GM18498 (cell line): ENCODE data around the gene IFT20.

Experiments used
- ATAC-seq: cut with Tn5 transposase; IDR thresholded peaks from one replicate; pipeline ENCODE4 v1.9.1; 2021; ENCODE audit warnings: mild to moderate bottlenecking, moderate library complexity; ENCODE audit not compliant: unreplicated experiment

IFT20 gene

DNA sequence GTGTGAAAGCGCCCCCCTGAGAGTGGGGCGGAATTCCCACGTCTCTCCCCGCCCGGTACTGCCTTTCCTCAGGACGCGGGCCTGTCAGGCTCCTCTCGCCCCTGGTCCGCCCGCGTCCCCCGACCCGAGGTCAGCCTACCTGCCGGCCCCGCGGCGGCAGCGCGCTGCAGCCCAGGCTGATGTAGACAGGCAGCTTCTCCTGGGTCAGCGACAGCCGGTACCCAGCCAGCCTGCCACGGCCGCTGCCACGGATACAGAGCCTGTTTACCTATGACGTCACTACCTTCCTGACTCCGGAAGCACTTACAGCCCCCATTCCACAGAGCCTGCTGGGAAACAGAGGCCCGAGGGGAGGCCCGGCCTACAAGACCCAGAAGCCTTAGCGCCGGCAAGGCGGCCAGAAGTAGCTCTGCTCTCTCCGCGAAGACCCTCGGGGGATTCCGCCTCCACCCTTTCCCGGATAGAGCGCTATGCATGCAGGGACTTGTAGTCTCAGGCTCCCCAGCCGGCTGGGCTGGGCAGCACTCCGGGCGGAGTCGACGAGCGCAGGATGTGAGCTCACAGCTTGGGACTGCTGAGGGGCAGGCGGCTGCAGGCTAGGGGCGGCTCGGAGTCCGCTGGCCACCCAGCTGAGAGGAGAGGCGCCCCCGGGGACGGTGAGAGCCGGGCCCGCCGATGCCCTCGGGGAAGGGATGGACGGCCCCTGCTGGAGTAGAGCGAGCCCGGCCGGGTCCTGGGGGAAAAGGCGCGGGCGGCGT is at the start of gene IFT20, which contains the start of gene TNFAIP1:
Gene IFT20 (minus strand): TSS at position 272 of the 758 bp plus-strand sequence. CDS start 3,487 bp downstream, outside the sequence.
Gene TNFAIP1 (plus strand): TSS at position 561 of the 758 bp plus-strand sequence. CDS start 3,761 bp downstream, outside the sequence.
- peak; percentile 96 for ATAC-seq

DNA sequence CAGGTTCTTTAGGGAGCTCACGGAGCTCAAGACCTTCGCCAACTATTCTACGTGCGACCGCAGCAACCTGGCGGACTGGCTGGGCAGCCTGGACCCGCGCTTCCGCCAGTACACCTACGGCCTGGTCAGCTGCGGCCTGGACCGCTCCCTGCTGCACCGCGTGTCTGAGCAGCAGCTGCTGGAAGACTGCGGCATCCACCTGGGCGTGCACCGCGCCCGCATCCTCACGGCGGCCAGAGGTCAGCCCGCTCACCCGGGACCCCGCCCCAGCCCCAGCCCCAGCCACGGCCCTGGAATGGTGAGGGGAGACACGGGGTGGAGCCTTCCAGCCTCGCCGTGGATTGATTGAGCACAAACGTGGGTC is 49.7 kb upstream of the IFT20 start:
- ATAC-seq, result peak; percentile 24

GRCh38 chr17:28384281-28385036 is 49.2 kb upstream of the IFT20 start:
- peak; percentile 83 for ATAC-seq

- ATAC-seq, result no peak
Observed at GRCh38 chr17:28381141-28381825, 46.0 kb upstream of the IFT20 start.

GRCh38 chr17:28379814-28380801 is 44.8 kb upstream of the IFT20 start:
- no peak for ATAC-seq

DNA sequence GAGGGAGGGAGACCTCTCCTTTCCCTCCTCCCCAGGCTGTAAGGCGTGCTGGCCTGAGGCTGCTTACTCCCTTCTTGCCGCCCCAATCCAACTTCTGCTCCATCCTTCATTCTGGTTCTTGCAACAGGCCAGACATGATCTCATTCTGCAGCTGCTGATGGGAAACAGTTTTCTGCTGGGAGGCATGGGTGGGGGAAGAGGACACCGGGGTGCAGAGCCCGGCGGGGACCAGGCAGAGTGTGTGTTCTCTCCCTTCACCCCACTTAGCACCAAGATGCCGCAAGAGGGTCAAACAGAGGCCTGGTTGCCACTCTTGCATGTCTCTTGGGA is 37.6 kb upstream of the IFT20 start:
- no peak for ATAC-seq

- peak; percentile 25 for ATAC-seq
Observed at GRCh38 chr17:28372203-28372944, 37.1 kb upstream of the IFT20 start.

DNA sequence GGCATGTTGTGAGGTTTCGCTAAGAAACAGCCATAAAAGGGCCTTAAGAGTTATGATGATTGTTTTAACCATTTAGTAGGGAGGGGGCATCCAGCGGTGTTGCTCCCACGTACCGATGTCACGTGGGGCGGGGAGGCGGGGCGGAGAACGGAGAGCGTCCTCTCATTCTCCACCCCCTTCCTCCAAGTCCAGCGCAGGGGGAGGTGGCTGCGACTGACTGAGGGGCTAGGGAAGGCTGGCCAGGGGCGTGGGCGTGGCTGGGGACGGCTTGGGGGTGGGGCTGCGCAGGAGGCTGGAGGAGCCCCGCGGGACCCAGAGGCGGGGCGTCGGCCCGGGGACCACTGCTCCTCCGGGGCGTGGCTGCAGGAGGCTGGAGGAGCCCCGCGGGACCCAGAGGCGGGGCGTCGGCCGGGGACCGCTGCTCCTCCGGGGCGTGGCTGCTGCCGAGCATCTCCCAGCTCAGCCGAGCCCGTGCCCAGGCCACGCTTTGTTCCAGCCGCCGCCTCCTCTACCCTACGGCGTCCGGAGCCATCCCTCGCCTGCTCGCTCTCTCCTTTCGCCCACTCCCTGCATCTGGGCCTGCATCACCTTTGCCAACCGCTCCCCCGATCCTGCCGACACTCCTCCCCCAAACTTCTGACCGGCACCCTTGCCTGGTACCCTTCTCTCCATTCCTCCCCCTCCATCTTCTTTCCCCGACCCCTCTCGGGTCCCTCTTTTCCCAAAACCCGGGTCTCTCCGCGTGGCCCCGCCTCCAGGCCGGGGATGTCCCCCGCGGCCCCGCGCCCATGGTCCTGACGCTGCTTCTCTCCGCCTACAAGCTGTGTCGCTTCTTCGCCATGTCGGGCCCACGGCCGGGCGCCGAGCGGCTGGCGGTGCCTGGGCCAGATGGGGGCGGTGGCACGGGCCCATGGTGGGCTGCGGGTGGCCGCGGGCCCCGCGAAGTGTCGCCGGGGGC is 36.3 kb upstream of the IFT20 start, which contains the start of gene SARM1:
Gene SARM1 (plus strand): TSS at position 450 of the 958 bp plus-strand sequence. CDS start 339 bp downstream, at position 789.
- ATAC-seq, result peak; percentile 82

GRCh38 chr17:28370744-28371103 is 35.5 kb upstream of the IFT20 start:
- ATAC-seq, result no peak

GRCh38 chr17:28370035-28370743 is 34.9 kb upstream of the IFT20 start, which contains the start of gene VTN:
VTN (minus strand) TSS chr17:28370307; CDS start chr17:28370203, 104 bp downstream.
- ATAC-seq, result no peak

GRCh38 chr17:28369684-28370034 is 34.4 kb upstream of the IFT20 start:
- no peak for ATAC-seq

- no peak for ATAC-seq
Observed at GRCh38 chr17:28368915-28369683, 33.8 kb upstream of the IFT20 start.

DNA sequence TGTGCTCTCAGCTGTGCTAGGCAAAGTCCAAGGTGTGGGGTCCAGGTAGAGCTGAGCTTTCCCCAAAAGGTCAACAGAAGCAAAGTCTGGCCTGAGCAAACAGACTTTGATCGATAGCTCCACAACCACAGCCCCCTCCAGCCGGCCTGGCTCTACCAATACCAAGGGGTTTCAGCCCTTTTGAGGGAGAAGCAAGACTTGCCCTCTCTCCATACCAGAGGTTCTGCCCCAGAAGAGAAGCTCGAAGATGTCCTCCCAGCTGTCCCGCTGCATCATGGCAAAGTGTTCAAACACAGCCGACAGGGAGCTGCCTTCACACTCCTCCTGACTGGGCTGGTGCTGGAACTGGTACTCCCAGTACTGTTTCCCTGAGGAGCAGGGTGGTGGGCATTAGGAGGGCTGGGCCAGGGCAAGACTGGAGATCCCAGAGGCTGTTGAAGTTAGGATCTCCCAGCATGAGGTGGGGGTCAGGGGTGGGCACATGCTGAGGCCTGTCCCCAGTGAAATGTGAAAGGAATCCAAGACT is 33.1 kb upstream of the IFT20 start:
- no peak for ATAC-seq

DNA sequence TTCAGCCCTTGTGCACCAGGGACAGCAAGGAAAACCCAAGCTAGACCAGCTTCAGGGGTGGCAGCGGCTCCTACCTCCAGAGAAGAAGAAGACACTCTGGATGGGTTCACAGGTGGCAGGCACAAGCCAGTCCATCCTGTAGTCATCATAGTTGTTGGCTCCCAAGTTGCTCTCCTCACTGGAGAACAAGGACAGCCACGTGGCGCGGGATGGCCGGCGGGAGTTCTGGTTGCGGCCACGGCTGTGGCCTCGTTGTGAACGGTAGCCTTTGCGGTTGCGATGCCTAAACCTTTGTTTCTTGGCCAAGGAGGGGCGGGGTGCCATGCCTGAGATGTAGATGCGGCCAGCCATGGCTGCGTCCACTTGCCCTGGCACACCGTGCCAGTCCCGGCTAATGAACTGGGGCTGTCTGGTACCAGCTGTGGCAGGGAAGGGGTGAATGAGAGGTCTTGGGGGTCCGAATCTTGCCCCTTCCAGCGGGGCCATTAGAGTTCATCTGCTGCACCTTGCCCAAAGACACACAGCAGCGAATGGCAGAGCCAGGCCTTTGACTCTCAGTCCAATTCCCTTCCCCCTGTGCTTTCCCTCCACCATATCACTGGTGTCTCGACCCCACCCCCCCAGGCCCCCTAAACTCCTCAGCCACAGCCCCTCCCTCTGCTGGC is 32.5 kb upstream of the IFT20 start:
- no peak for ATAC-seq

- ATAC-seq, result no peak
Observed at GRCh38 chr17:28366605-28367004, 31.3 kb upstream of the IFT20 start.

DNA sequence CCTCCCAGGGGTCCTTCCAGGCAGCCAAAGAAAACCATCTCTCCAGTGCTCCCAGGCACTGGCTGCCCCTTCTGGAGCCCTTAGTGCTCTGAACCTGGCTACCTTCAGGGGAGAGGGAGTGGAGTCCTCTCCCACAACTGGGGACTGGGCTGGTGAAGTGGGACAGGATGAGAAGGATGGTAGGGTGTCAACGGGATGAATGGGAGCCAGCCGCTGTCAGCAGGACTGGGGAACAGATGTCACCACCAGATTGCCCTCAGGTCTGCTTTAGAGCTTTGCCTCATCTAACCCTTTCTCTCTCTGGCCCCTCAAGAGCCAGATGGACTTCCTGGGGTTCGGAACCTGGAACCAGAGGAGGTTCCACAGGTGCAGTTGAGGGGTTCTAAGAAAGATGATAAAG is 30.2 kb upstream of the IFT20 start:
- ATAC-seq, result no peak
